ENCODE data around the gene KRT33A.

GRCh38 chr17:41367426-41368075 lies 16.9 kb upstream of the KRT33A start:
- TF ChIP-seq CTCF (IDR thresholded peaks at IDR 0.05): no peak
- TF ChIP-seq POLR2AphosphoS5 (IDR thresholded peaks at IDR 0.05): no peak
- no peak for TF ChIP-seq EP300 (IDR thresholded peaks at IDR 0.05)
